Measurements from ENCODE around the gene TSPAN1.

The TSPAN1 gene

GRCh38 chr1:46159516-46159915 is 15.4 kb upstream of the TSPAN1 start:
- no peak for TF ChIP-seq CTCF (IDR thresholded peaks at IDR 0.05; ENCODE audit: poor library complexity, severe bottlenecking)
- no peaks in the 10 kb centered on the region for H3K4me1 ChIP-seq (ENCODE audit: insufficient read depth, poor library complexity, severe bottlenecking)
- H3K27me3 ChIP-seq (ENCODE audit: insufficient read depth, poor library complexity, severe bottlenecking), result no peaks in the 10 kb centered on the region
- no peaks in the 10 kb centered on the region for H3K36me3 ChIP-seq (ENCODE audit: low read depth)
- H3K27ac ChIP-seq (ENCODE audit: poor library complexity, severe bottlenecking), result no peak overlapping the region
- H3K4me3 ChIP-seq (ENCODE audit: severe bottlenecking), result no peak overlapping the region
- DNase-seq (ENCODE audit: low spot score) (no peak), ATAC-seq (ENCODE audit: low read depth) (no peak)
- H3K9me3 ChIP-seq (ENCODE audit: severe bottlenecking), result no peaks in the 10 kb centered on the region

- no peaks in the 10 kb centered on the region for H3K9me3 ChIP-seq (ENCODE audit: severe bottlenecking)
- no peaks in the 10 kb centered on the region for H3K27me3 ChIP-seq (ENCODE audit: insufficient read depth, poor library complexity, severe bottlenecking)
- no peak overlapping the region for H3K27ac ChIP-seq (ENCODE audit: poor library complexity, severe bottlenecking)
- H3K36me3 ChIP-seq (ENCODE audit: low read depth), result no peaks in the 10 kb centered on the region
- no peaks in the 10 kb centered on the region for H3K4me1 ChIP-seq (ENCODE audit: insufficient read depth, poor library complexity, severe bottlenecking)
- no peak overlapping the region for H3K4me3 ChIP-seq (ENCODE audit: severe bottlenecking)
- ATAC-seq (ENCODE audit: low read depth) (no peak), DNase-seq (ENCODE audit: low spot score) (no peak)
- no peak for TF ChIP-seq CTCF (IDR thresholded peaks at IDR 0.05; ENCODE audit: poor library complexity, severe bottlenecking)
These were observed 14.7 kb upstream of the TSPAN1 start for GRCh38 chr1:46160212-46160611.

GRCh38 chr1:46166521-46167462 is 8.1 kb upstream of the TSPAN1 start:
- Histone ChIP-seq H3K4me3 (ENCODE audit: severe bottlenecking) (no peak overlapping the region), H3K4me1 (ENCODE audit: insufficient read depth, poor library complexity, severe bottlenecking) (peaks cover 11% of the 10 kb centered on the region), H3K36me3 (ENCODE audit: low read depth) (no peaks in the 10 kb centered on the region), H3K27me3 (ENCODE audit: insufficient read depth, poor library complexity, severe bottlenecking) (no peaks in the 10 kb centered on the region), H3K27ac (ENCODE audit: poor library complexity, severe bottlenecking) (no peak overlapping the region), H3K9me3 (ENCODE audit: severe bottlenecking) (no peaks in the 10 kb centered on the region)
- ATAC-seq (ENCODE audit: low read depth), result no peak
- TF ChIP-seq CTCF (IDR thresholded peaks at IDR 0.05; ENCODE audit: poor library complexity, severe bottlenecking), result no peak
- DNase-seq (ENCODE audit: low spot score), result no peak

- Histone ChIP-seq H3K4me1 (ENCODE audit: insufficient read depth, poor library complexity, severe bottlenecking) (peaks cover 12% of the 10 kb centered on the region), H3K9me3 (ENCODE audit: severe bottlenecking) (no peaks in the 10 kb centered on the region), H3K27me3 (ENCODE audit: insufficient read depth, poor library complexity, severe bottlenecking) (no peaks in the 10 kb centered on the region), H3K36me3 (ENCODE audit: low read depth) (no peaks in the 10 kb centered on the region), H3K4me3 (ENCODE audit: severe bottlenecking) (no peak overlapping the region), H3K27ac (ENCODE audit: poor library complexity, severe bottlenecking) (no peak overlapping the region)
- ATAC-seq (ENCODE audit: low read depth), result no peak
- TF ChIP-seq CTCF (IDR thresholded peaks at IDR 0.05; ENCODE audit: poor library complexity, severe bottlenecking), result no peak
- no peak for DNase-seq (ENCODE audit: low spot score)
These were observed 6.4 kb upstream of the TSPAN1 start for GRCh38 chr1:46168477-46168876.

Measured in RWPE2 (cell line).